Muscle layer of duodenum (tissue), 2 donors: ENCODE measurements around the gene SUFU.
A peak's percentile ranks its signal among the peaks of the same experiment; 100 is the strongest.

Experiments
- H3K27ac ChIP-seq: one replicate; pipeline ENCODE4 v1.7.0; 2013; ENCODE audit warnings: mild to moderate bottlenecking, low read length
- H3K27me3 ChIP-seq: one replicate; pipeline ENCODE4 v1.7.0; 2013; ENCODE audit warnings: low read depth, mild to moderate bottlenecking, control low read depth, low read length
- H3K36me3 ChIP-seq, 2 donors: one replicate each; pipeline ENCODE4 v1.7.0; 2013; ENCODE audit warnings: low read length in 2 of 2, control low read depth in 1 of 2, mild to moderate bottlenecking in 1 of 2; ENCODE audit not compliant: insufficient read depth in 2 of 2, control insufficient read depth in 1 of 2
- H3K4me1 ChIP-seq, 2 donors: one replicate each; pipeline ENCODE4 v1.7.0; 2013; ENCODE audit warnings: low read length in 2 of 2, mild to moderate bottlenecking in 2 of 2, control low read depth in 1 of 2, moderate library complexity in 1 of 2; ENCODE audit not compliant: insufficient read depth in 2 of 2, control insufficient read depth in 1 of 2
- H3K4me3 ChIP-seq, 2 donors: one replicate each; pipeline ENCODE4 v1.7.0; 2013; ENCODE audit warnings: low read length in 2 of 2, low read depth in 1 of 2, mild to moderate bottlenecking in 1 of 2
- H3K9me3 ChIP-seq, 2 donors: one replicate each; pipeline ENCODE4 v1.7.0; 2013; ENCODE audit warnings: low read length in 2 of 2, control low read depth in 1 of 2, mild to moderate bottlenecking in 1 of 2; ENCODE audit not compliant: control insufficient read depth in 1 of 2
- donor health status: healthy.

Gene SUFU

DNA sequence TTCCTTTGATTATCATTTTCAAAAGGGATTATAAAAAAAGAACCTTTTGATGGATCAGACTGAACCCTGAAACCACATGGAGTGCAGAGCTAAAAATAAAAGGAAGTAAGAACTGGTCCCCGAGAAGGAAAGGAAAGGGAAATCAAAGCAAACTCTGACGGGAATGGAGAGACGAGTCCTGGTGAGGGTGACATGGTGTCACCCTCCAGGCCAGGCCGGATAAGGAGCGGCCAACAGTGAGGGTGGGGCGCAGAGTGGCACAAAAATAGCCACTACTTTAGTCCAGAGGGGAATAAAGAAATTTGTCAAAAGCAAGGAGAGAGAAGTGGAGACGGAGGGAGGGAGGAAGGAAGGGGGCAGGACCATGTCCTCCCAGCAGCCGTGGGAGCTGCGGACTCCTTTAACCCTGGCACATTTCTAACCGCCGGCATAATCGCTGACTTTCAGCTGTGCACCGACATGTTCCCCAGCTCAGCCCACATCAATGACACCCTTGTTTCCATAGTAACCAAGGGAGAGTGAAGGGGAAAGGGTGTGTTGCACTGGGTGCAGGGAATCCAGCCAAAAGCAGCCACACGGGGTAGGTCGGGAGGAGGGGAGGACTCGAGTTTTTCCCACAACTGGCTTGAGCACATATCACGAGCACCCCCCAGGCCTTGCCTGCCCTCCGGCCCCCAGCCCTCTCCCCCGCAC lies 170.2 kb downstream of the SUFU start:
- Histone ChIP-seq H3K4me1 (peaks cover 30 to 47% of the 10 kb centered on the region in 2 donors), H3K36me3 (no peaks in the 10 kb centered on the region), H3K27ac (peak overlapping the region; percentile 89), H3K9me3 (no peaks in the 10 kb centered on the region), H3K27me3 (no peaks in the 10 kb centered on the region), H3K4me3 (peak overlapping the region; percentile 56 to 60)

DNA sequence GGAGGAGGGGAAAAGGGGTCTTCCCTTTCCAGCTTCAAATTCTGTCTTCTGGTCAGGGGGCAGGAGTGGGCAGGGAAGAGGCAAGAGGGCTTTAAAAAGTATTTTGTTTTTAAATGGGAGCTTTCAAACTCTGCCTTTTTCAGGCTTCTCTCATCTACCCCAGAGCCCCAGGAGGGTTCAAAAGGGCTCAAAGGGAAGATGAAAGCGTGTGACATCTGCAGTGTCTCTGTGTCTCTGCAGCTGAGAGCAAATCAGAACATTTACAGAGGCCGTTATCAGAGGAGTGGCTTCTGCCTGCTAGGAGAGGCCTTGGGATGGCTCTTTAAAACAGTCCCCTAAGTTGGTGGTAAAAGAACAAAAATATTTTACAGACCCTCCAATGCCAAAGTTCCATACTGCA lies 170.8 kb downstream of the SUFU start:
- Histone ChIP-seq H3K4me3 (peak overlapping the region; percentile 56 to 60), H3K4me1 (peaks cover 27 to 49% of the 10 kb centered on the region in 2 donors), H3K27me3 (no peaks in the 10 kb centered on the region), H3K9me3 (no peaks in the 10 kb centered on the region), H3K36me3 (no peaks in the 10 kb centered on the region), H3K27ac (peak overlapping the region; percentile 89)

DNA sequence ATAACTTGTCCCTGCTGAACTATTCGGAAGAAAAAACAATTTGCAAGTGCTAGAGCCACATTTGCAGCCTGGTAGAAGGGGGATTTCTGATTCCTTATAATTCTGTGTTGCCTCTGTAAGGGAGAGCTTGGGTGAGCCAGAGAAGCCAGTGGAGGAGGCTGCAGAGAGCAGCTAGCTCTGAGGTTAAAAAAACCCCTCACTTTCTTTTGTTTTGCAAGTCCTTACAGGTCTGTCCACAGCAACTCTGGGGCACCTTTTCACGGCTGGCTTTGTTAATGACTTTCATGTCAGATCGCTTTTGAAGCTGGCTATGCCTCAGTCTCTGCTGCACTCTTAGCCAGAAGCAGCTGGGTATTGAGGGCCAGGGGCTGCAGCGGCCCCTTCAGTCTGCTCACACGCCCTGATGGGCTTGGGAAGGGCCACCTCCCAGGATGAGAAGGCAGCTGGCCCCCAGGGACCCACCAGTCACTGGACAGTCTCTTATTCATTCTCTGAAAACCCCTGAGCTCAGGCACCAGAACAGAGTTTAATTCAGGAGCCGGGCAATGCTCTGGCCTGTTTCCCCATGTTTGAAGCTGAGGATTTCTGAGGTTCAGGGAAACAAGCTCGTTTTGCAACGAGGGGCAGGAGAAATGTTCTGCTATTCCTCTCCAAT lies 171.4 kb downstream of the SUFU start:
- Histone ChIP-seq H3K4me3 (peak overlapping the region; percentile 56 to 60), H3K9me3 (no peaks in the 10 kb centered on the region), H3K36me3 (no peaks in the 10 kb centered on the region), H3K27me3 (no peaks in the 10 kb centered on the region), H3K27ac (peak overlapping the region; percentile 89), H3K4me1 (peaks cover 27 to 49% of the 10 kb centered on the region in 2 donors)

DNA sequence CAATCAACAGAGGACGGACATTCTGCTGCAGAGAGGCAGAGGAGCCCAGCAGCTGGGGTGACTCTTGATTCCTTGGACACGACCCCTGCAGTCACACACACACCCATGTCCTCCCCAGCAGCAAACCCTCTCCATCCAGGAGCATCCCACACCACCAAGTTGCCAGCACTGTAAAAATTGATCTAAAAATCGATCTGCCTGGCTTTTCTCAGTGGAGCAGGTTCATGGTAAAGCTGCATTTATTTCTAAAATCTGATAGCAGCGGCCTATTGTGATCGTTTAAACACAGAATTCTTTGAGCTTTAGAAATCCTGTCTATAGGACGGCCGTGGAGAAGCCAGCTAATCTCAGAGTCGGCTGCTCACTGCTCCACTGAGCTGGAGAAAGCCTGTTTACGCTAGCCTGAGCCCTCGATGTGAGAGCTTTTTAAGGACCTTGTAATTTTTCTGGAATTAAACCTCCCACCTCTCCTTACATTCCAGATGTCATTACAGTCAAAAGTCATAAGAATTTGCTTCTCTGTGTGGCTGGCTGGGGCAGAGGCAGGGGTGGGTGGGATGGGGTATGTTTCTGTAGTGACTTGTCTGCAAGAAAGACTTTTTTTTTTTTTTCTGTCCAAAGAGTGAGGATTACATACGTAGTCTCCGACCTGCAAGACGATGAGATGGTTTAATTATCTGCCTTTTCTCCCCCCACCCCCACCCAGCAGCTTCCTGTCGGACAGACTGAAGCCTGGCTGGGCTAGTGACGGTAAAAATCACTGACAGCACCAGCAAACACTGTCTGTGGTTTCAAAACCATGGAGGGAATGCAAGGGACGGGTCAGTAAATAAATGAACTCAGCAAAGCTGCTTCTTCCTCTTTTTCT lies 172.1 kb downstream of the SUFU start:
- peaks cover 27 to 49% of the 10 kb centered on the region in 2 donors for H3K4me1 ChIP-seq
- peak overlapping the region; percentile 16 for H3K27ac ChIP-seq
- no peaks in the 10 kb centered on the region for H3K9me3 ChIP-seq
- H3K36me3 ChIP-seq, result no peaks in the 10 kb centered on the region
- H3K27me3 ChIP-seq, result no peaks in the 10 kb centered on the region
- peak overlapping the region in 1 of 2 donors; percentile 26 for H3K4me3 ChIP-seq

DNA sequence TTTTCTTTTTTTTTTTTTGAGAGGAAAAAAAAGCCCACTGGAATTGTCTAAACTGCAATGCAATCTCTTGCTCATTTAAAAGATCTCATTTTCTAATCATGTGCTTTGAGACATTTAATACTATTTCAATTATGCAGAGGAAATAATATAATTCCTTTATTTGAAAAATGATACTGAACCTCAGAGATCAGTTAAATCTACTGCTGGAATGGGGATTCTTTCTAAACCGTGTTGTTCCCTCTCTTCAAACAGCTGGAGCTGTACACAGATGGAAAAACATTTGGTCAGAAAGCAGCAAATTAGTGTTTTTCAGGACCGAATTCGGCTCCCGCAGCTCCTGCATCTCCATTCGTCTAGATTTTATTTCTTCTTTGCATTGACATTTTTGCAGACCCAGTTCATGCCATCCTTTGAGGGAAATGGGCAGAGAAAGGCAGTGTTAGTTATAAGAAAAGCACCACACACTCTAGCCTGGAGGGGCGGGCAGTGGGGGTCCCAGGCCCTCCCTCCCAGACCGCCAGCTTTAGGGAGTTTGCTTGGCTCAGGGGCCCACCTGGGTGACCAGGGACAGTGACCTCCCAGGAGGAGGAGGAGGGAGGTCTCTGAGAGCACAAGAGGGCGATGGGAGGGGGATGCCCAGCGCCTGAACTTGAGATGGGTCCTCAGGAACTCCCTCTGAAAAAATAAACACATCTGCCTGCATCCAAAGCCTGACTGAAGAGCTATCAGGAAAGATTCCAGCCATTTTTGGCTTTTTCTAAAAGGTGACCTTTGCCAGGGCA lies 173.0 kb downstream of the SUFU start:
- Histone ChIP-seq H3K4me3 (peak overlapping the region in 1 of 2 donors; percentile 8), H3K9me3 (no peaks in the 10 kb centered on the region), H3K27me3 (no peaks in the 10 kb centered on the region), H3K27ac (peak overlapping the region; percentile 16), H3K4me1 (peaks cover 27 to 49% of the 10 kb centered on the region in 2 donors), H3K36me3 (peaks cover 0 to 4% of the 10 kb centered on the region in 2 donors)

DNA sequence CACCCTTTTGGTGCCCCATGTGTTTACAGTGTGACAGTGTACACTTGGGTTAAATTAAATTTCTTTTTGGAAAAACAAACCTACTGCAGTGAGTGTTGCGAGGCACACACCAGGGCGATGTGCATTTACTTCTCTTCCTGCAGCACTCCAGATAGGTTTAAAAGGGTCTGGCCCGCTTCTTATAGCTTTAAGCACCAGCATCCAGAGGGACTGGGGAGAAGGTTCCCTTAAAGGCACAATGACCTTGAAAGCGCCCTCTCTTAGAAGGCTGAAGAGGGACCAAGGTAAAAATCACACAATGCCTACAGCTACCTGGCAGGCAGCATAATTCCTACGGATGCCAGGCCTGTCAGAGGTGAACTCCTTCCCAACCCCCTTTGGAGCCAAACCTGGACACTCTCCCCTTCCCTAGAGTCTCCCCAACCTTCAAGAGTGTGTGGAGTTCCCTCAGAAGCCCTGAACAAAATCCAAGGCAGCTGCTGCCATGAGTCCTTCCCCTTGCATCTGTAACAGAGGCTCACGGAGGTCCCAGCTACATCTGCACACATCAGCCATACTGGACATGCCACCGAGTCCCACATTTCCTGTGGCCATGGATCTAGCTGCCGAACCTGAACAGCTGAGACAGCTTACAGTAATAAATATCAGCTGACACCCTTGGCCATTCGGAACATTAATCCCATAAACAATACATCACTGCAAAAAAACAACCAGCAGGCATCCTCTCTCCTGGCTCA lies 173.7 kb downstream of the SUFU start:
- H3K4me1 ChIP-seq, result peaks cover 27 to 49% of the 10 kb centered on the region in 2 donors
- H3K36me3 ChIP-seq, result peaks cover 0 to 12% of the 10 kb centered on the region in 2 donors
- no peak overlapping the region for H3K4me3 ChIP-seq
- H3K27me3 ChIP-seq, result no peaks in the 10 kb centered on the region
- peak overlapping the region; percentile 3 for H3K27ac ChIP-seq
- H3K9me3 ChIP-seq, result no peaks in the 10 kb centered on the region

DNA sequence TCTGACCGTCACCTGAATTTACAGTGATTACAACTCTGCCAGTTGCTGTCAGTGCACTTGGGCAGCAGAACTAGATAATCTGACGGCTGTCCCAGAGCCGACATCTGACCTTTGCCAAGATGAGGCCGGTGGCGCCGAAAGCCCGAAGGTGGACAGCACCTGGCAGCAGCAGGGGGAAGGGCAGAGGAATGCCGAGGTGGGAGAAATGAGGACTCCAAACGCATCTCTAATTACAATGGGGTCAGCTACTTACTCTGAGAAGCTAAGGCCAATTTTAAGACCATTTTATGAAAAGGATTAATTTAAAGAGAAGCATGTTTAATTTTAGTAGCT lies 174.3 kb downstream of the SUFU start:
- no peak overlapping the region for H3K27ac ChIP-seq

DNA sequence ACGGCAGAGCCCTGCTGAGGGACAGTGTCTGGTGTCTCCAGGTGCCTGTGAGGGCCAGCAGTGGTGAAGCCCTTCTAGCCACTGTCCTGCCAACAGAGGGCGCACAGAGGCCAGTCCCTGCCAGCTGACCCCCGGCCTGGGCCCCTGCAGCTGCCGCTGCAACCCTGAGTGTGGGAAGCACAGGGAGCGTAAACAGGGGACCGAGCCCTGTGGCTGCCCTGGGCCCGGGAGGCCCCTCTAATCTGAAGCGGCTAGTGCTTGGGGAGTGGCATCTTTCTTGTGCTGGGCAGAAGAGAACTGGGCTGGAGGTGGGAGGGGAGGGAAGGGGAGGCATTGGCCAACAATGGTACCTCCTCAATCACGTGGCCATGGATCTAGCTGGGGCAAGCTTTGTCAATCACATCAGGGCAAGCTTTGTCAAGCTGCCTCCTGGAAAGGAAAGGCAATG lies 175.1 kb downstream of the SUFU start:
- Histone ChIP-seq H3K4me1 (peaks cover 17 to 42% of the 10 kb centered on the region in 2 donors), H3K36me3 (peaks cover 0 to 21% of the 10 kb centered on the region in 2 donors), H3K27ac (peak overlapping the region; percentile 7), H3K9me3 (no peaks in the 10 kb centered on the region), H3K27me3 (no peaks in the 10 kb centered on the region), H3K4me3 (no peak overlapping the region)

More for the DNA sequence above, 174.3 kb downstream of the SUFU start:
- H3K9me3 ChIP-seq, result no peaks in the 10 kb centered on the region
- H3K36me3 ChIP-seq, result peaks cover 0 to 17% of the 10 kb centered on the region in 2 donors
- H3K27me3 ChIP-seq, result no peaks in the 10 kb centered on the region
- H3K4me1 ChIP-seq, result peaks cover 25 to 49% of the 10 kb centered on the region in 2 donors
- no peak overlapping the region for H3K4me3 ChIP-seq

DNA sequence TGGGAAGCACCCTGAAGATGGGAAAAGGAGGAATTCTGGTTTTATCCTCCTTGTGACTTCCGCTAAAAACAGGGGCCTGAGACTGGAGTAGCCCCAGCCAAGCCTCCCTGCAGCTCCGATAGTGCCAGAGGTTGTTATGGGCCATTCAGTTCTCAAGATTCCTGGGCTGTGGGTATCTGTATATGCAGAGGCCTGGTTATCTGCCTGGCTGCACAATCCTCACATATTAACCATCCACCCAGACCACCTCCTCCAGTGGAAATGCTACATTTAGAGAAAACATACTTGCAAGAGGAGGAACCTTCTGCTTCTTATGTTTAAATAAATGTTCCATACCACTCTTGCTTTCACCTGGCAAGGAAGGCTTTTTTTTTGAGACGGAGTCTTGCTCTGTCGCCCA lies 175.8 kb downstream of the SUFU start:
- Histone ChIP-seq H3K4me3 (no peak overlapping the region), H3K36me3 (peaks cover 0 to 21% of the 10 kb centered on the region in 2 donors), H3K27ac (no peak overlapping the region), H3K27me3 (no peaks in the 10 kb centered on the region), H3K4me1 (peaks cover 13 to 34% of the 10 kb centered on the region in 2 donors), H3K9me3 (no peaks in the 10 kb centered on the region)

DNA sequence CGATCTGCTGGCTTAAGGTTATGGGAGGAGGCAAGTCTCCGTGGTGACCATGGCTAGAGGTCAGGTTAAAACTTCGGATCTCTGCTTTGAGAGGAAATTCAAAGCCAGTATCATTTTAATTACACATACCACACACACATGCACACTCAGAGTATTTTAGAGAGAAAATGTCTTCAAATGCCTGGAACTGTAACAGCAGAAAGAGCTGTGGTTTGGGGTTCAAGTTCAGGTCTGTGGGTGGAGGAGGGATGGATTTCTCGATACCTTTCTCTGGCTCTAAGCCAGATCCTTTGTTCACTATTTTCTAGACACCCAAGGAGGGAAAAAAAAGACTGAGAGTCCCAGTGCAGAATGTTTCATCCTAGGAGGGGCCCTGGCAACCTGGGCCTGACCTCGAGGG lies 177.9 kb downstream of the SUFU start:
- H3K36me3 ChIP-seq, result peaks cover 0 to 28% of the 10 kb centered on the region in 2 donors
- no peak overlapping the region for H3K27ac ChIP-seq
- H3K4me1 ChIP-seq, result peaks cover 0 to 15% of the 10 kb centered on the region in 2 donors
- H3K4me3 ChIP-seq, result no peak overlapping the region
- no peaks in the 10 kb centered on the region for H3K9me3 ChIP-seq
- H3K27me3 ChIP-seq, result no peaks in the 10 kb centered on the region
